Thyroid gland (tissue), 4 donors: ENCODE results near the gene RILPL1. TPM values are rescaled to one million over a fixed set of nuclear protein-coding genes. Genes with fewer than 3 reads are reported as not detected.
"Not testable (repeated sequence)": the region's sequence is repeated elsewhere in the genome, so short reads cannot be mapped to it uniquely, and the experiment has no call there.

Experiments
- DNase-seq, 2 donors: peaks; one replicate each; pipeline ENCODE4 v3.0.0-alpha.2; 2019
- H3K27ac ChIP-seq, 3 donors: fragments of 200-600 bp; sonication (generic); 1 replicate in 2 of 3; 2 replicates in 1 of 3; pipeline ENCODE4 v1.5.1; 2016 to 2019; ENCODE audit warnings: mild to moderate bottlenecking in 1 of 3, moderate library complexity in 1 of 3
- H3K27me3 ChIP-seq: fragments of 200-600 bp; sonication (generic); one replicate; pipeline ENCODE4 v1.5.1; 2019
- H3K36me3 ChIP-seq, 2 donors: fragments of 200-600 bp; sonication (generic); one replicate each; pipeline ENCODE4 v1.5.1; 2016 to 2019
- H3K4me1 ChIP-seq, 2 donors: fragments of 200-600 bp; sonication (generic); one replicate each; pipeline ENCODE4 v1.5.1; 2017 to 2019
- H3K4me3 ChIP-seq, 3 donors: fragments of 200-600 bp; sonication (generic); replicated peaks in 1 of 3; 1 replicate in 2 of 3; 2 replicates in 1 of 3; pipeline ENCODE4 v1.5.1; 2016; ENCODE audit warnings: mild to moderate bottlenecking in 1 of 3
- H3K9me3 ChIP-seq: fragments of 200-600 bp; sonication (generic); one replicate; pipeline ENCODE4 v1.5.1; 2017
- CTCF ChIP-seq, 6 experiments: fragments of 200-600 bp in 3 of 6; fragments of 450-650 bp in 3 of 6; sonication (generic) in 3 of 6; IDR thresholded peaks; one replicate each; pipeline ENCODE4 v1.5.1; 2016 to 2019; ENCODE audit warnings: antibody characterized with exemption in 6 of 6, mild to moderate bottlenecking in 2 of 6, inconsistent platforms in 1 of 6, moderate library complexity in 1 of 6
- POLR2A ChIP-seq, 2 donors: fragments of 450-650 bp; IDR thresholded peaks; one replicate each; pipeline ENCODE4 v1.6.1; 2017; ENCODE audit warnings: antibody characterized with exemption in 2 of 2, mild to moderate bottlenecking in 2 of 2, moderate library complexity in 1 of 2
- WGBS, 2 donors: methylation state at CpG; one replicate each; pipeline ENCODE4 v1.1.5; 2017; 5-methylcytosine and 5-hydroxymethylcytosine counted together
- intact Hi-C: fragments of 100-400 bp; cut with DNase I; formaldehyde crosslinking; loops from one replicate; pipeline ENCODE4 v1.15.1; 2023
- total RNA-seq, 4 donors: library from RNA; depleted of rRNA; stranded (reverse); fragments of >200 nt; gene quantifications; one replicate each; pipeline ENCODE4 v1.2.3, GENCODE V29; 2016

The RILPL1 gene
- total RNA-seq, 4 donors from 2014 or later, result 22.0 to 37.8 (median 31.6) TPM

- Histone ChIP-seq H3K4me3 (no peak overlapping the region), H3K36me3 (peaks cover 18 to 30% of the 10 kb centered on the region in 2 donors), H3K27me3 (no peaks in the 10 kb centered on the region), H3K9me3 (no peaks in the 10 kb centered on the region), H3K4me1 (no peaks in the 10 kb centered on the region), H3K27ac (no peak overlapping the region)
- intact Hi-C loops, result no loop called here
- TF ChIP-seq POLR2A (IDR thresholded peaks at IDR 0.05), result no peak
- DNase-seq, result no peak
- WGBS, 2 donors, result 85 to 87% methylated on average over 16 of the region's 16 CpGs
These were observed 34.2 kb downstream of the RILPL1 start for GRCh38 chr12:123499332-123499731.

GRCh38 chr12:123498126-123498825 is 35.2 kb downstream of the RILPL1 start:
- Histone ChIP-seq H3K27ac (no peak overlapping the region), H3K36me3 (peaks cover 18 to 30% of the 10 kb centered on the region in 2 donors), H3K4me3 (no peak overlapping the region), H3K27me3 (no peaks in the 10 kb centered on the region), H3K4me1 (no peaks in the 10 kb centered on the region), H3K9me3 (no peaks in the 10 kb centered on the region)
- 96 to 97% methylated on average over 13 of the region's 13 CpGs for WGBS, 2 donors
- intact Hi-C loops, result no loop called here
- DNase-seq, result no peak
- no peak for TF ChIP-seq CTCF (IDR thresholded peaks at IDR 0.05)
- TF ChIP-seq POLR2A (IDR thresholded peaks at IDR 0.05), result no peak

- DNase-seq, result no peak
- no peaks in the 10 kb centered on the region for H3K4me1 ChIP-seq
- intact Hi-C loops, result no loop called here
- WGBS, 2 donors, result 96 to 98% methylated on average over 7 of the region's 7 CpGs
- TF ChIP-seq POLR2A (IDR thresholded peaks at IDR 0.05) (no peak), CTCF (IDR thresholded peaks at IDR 0.05) (no peak)
- no peak overlapping the region for H3K4me3 ChIP-seq
- no peaks in the 10 kb centered on the region for H3K27me3 ChIP-seq
- no peak overlapping the region for H3K27ac ChIP-seq
- no peaks in the 10 kb centered on the region for H3K9me3 ChIP-seq
- H3K36me3 ChIP-seq, result peaks cover 18 to 30% of the 10 kb centered on the region in 2 donors
These were observed 36.5 kb downstream of the RILPL1 start for GRCh38 chr12:123497065-123497464.

GRCh38 chr12:123494124-123494851 is 39.2 kb downstream of the RILPL1 start:
- no peaks in the 10 kb centered on the region for H3K9me3 ChIP-seq
- no peak overlapping the region for H3K27ac ChIP-seq
- H3K36me3 ChIP-seq, result peaks cover 18 to 30% of the 10 kb centered on the region in 2 donors
- intact Hi-C loops, result no loop called here
- no peaks in the 10 kb centered on the region for H3K4me1 ChIP-seq
- DNase-seq, result no peak
- 88 to 94% methylated on average over 13 of the region's 18 CpGs for WGBS, 2 donors
- no peaks in the 10 kb centered on the region for H3K27me3 ChIP-seq
- H3K4me3 ChIP-seq, result no peak overlapping the region
- TF ChIP-seq POLR2A (IDR thresholded peaks at IDR 0.05) (no peak), CTCF (IDR thresholded peaks at IDR 0.05) (no peak)

- H3K27me3 ChIP-seq, intact Hi-C loops, H3K9me3 ChIP-seq, H3K27ac ChIP-seq, H3K4me1 ChIP-seq, H3K4me3 ChIP-seq, DNase-seq: not testable (repeated sequence)
- 82 to 84% methylated on average over 6 of the region's 7 CpGs for whole genome bisulfite sequencing, 2 donors
- peaks cover 11 to 16% of the 10 kb centered on the region in 2 donors for H3K36me3 ChIP-seq
These were observed 41.0 kb downstream of the RILPL1 start for GRCh38 chr12:123492339-123493039.
